Endothelial cell (in vitro differentiated cells): Measurements from ENCODE around the gene ITGA2. TPM values are rescaled to one million over a fixed set of nuclear protein-coding genes. Genes with fewer than 3 reads are reported as not detected.
"Not testable (repeated sequence)": the region's sequence is repeated elsewhere in the genome, so short reads cannot be mapped to it uniquely, and the experiment has no call there.

ENCODE experiments used
- DNase-seq: peaks from one replicate; pipeline ENCODE4 v3.0.0; 2021; ENCODE audit warnings: low spot score
- H3K27ac Mint-ChIP-seq: one replicate; pipeline ENCODE4 v1.8.0; 2021; ENCODE audit warnings: mixed read lengths, inconsistent platforms; ENCODE audit not compliant: unreplicated experiment
- H3K27me3 Mint-ChIP-seq: one replicate; pipeline ENCODE4 v1.8.0; 2021; ENCODE audit warnings: mild to moderate bottlenecking, moderate library complexity, mixed read lengths, inconsistent platforms; ENCODE audit not compliant: unreplicated experiment
- H3K36me3 Mint-ChIP-seq: one replicate; pipeline ENCODE4 v1.8.0; 2021; ENCODE audit warnings: mild to moderate bottlenecking, low read depth, mixed read lengths, inconsistent platforms; ENCODE audit not compliant: unreplicated experiment
- H3K4me1 Mint-ChIP-seq: one replicate; pipeline ENCODE4 v1.8.0; 2021; ENCODE audit warnings: mild to moderate bottlenecking, mixed read lengths, inconsistent platforms; ENCODE audit not compliant: unreplicated experiment
- H3K4me3 Mint-ChIP-seq: one replicate; pipeline ENCODE4 v1.8.0; 2021; ENCODE audit warnings: mild to moderate bottlenecking, mixed read lengths, inconsistent platforms; ENCODE audit not compliant: unreplicated experiment
- H3K9me3 Mint-ChIP-seq: one replicate; pipeline ENCODE4 v1.8.0; 2021; ENCODE audit warnings: mixed read lengths, inconsistent platforms; ENCODE audit not compliant: unreplicated experiment
- total RNA-seq: library from RNA; stranded (reverse); fragmentation: NEBNext Ultra II Directional; extraction: Animal tissue kit (Norgen Biotek cat#: 25700); gene quantifications from one replicate; pipeline ENCODE4 v1.2.1, GENCODE V29; 2021; ENCODE audit not compliant: unreplicated experiment
- TF ChIP-seq, protein P1 (sequence below): fragments of 200-600 bp; sonication (generic); IDR thresholded peaks from one replicate; pipeline ENCODE4 v1.5.0; 2021; ENCODE audit warnings: antibody characterized with exemption; ENCODE audit not compliant: unreplicated experiment

Gene ITGA2
- total RNA-seq, 1 donor from 2014 or later = 15.1 TPM

DNA sequence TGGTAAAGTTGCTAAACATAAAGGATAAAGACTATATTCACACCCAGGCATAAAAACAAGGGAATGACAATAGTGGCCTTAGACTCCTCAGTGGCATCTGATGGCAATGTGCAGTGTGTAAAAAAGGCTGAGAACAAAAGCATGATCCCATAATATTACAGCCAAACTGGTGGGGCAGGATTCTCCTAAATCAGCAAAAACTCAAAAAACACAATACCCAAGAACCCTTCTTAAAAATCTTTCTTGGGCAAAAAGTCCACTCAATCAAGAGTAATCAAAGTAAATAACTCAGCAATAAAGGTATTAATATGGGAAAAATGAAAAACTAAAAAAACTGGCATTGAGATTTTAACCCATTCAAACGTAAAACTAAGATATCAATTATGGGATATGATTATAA is 122.0 kb downstream of the ITGA2 start:
- TF ChIP-seq, protein P1, sequence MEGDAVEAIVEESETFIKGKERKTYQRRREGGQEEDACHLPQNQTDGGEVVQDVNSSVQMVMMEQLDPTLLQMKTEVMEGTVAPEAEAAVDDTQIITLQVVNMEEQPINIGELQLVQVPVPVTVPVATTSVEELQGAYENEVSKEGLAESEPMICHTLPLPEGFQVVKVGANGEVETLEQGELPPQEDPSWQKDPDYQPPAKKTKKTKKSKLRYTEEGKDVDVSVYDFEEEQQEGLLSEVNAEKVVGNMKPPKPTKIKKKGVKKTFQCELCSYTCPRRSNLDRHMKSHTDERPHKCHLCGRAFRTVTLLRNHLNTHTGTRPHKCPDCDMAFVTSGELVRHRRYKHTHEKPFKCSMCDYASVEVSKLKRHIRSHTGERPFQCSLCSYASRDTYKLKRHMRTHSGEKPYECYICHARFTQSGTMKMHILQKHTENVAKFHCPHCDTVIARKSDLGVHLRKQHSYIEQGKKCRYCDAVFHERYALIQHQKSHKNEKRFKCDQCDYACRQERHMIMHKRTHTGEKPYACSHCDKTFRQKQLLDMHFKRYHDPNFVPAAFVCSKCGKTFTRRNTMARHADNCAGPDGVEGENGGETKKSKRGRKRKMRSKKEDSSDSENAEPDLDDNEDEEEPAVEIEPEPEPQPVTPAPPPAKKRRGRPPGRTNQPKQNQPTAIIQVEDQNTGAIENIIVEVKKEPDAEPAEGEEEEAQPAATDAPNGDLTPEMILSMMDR = no peak
- H3K27ac Mint-ChIP-seq = no peak overlapping the region
- H3K9me3 Mint-ChIP-seq = no peaks in the 10 kb centered on the region
- no peaks in the 10 kb centered on the region for H3K27me3 Mint-ChIP-seq
- H3K4me3 Mint-ChIP-seq = no peak overlapping the region
- H3K4me1 Mint-ChIP-seq = peaks cover 6% of the 10 kb centered on the region
- DNase-seq = no peak
- no peaks in the 10 kb centered on the region for H3K36me3 Mint-ChIP-seq

DNA sequence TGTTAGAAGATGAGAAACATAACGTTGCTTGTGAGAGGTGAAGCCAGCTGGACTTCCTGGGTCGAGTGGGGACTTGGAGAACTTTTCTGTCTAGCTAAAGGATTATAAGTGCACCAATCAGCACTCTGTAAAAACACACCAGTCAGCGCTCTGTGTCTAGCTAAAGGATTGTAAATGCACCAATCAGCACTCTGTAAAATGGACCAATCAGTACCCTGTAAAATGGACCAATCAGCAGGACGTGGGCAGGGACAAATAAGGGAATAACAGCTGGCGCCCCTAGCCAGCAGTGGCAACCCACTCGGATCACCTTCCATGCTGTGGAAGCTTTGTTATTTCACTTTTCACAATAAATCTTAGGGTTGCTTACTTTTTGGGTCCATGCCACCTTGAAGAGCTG is 123.2 kb downstream of the ITGA2 start:
- not testable (repeated sequence) for DNase-seq, H3K27me3 Mint-ChIP-seq, H3K4me1 Mint-ChIP-seq, H3K27ac Mint-ChIP-seq, H3K9me3 Mint-ChIP-seq, H3K4me3 Mint-ChIP-seq, H3K36me3 Mint-ChIP-seq

DNA sequence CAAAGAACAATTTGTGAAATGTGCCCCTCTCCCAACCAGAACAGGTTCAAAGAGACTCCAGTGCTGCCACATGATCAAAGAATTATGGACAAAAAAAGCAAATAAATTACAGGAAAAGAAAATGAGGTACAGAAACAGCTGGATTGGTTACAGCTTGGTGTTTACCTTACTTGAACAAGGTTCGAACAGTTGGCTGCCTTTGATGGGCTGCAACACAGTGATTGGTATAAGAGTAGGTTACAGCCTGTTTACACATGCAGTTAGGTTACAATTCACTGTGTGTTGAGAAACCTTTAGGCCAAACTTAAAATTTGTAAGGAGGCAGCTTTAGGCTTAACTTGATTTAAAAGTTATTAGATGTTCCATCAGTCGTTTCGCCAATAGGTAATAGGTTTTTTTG is 123.8 kb downstream of the ITGA2 start:
- no peak overlapping the region for H3K27ac Mint-ChIP-seq
- no peak overlapping the region for H3K4me3 Mint-ChIP-seq
- no peak for DNase-seq
- TF ChIP-seq, protein P1 = no peak
- no peaks in the 10 kb centered on the region for H3K27me3 Mint-ChIP-seq
- peaks cover 6% of the 10 kb centered on the region for H3K4me1 Mint-ChIP-seq
- H3K9me3 Mint-ChIP-seq = no peaks in the 10 kb centered on the region
- no peaks in the 10 kb centered on the region for H3K36me3 Mint-ChIP-seq

DNA sequence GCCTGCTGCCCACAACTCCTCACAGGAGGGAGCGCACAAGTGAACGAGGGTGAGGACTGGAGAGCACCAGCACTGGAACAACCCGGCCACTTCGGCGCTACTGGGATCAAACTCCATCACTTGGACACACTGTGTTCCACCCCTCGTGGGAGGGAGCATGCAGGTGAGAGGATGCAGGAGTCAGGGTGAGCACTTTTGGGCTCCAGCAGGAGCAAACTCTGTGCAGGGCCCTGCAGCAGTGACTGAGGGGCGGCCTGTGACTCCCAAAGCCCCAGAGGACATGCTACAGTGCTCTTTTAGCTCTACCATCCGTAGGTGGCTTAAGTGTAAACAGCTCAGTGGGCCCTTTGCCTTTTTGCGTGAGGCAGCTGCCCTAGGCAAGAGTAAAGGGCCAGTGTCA is 124.8 kb downstream of the ITGA2 start:
- H3K36me3 Mint-ChIP-seq = no peaks in the 10 kb centered on the region
- no peak for DNase-seq
- H3K4me3 Mint-ChIP-seq = no peak overlapping the region
- H3K9me3 Mint-ChIP-seq = no peaks in the 10 kb centered on the region
- peaks cover 7% of the 10 kb centered on the region for H3K4me1 Mint-ChIP-seq
- H3K27ac Mint-ChIP-seq = no peak overlapping the region
- TF ChIP-seq, protein P1 = no peak
- no peaks in the 10 kb centered on the region for H3K27me3 Mint-ChIP-seq

DNA sequence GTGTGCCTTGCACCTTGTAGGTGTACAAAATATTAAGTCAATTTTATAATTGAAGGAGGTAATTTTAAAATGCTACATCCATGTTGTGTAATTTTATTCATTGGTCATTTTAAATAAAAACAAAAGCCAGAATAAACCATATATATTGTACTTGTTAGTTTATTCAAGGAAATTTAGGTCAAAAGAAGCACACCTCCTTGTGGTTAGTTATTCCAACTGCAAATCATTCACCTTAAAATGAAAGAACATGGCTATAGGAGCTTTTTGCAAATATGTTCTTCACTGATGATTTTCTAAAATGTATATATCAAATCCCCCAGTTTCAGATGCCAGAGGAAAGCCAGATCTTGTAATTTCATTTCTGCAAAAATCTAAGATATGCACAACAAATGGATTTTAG is 125.8 kb downstream of the ITGA2 start:
- peaks cover 4% of the 10 kb centered on the region for H3K4me1 Mint-ChIP-seq
- TF ChIP-seq, protein P1 = peak; percentile 47
- H3K27ac Mint-ChIP-seq = no peak overlapping the region
- no peaks in the 10 kb centered on the region for H3K9me3 Mint-ChIP-seq
- no peak for DNase-seq
- peaks cover 1% of the 10 kb centered on the region for H3K27me3 Mint-ChIP-seq
- no peaks in the 10 kb centered on the region for H3K36me3 Mint-ChIP-seq
- H3K4me3 Mint-ChIP-seq = no peak overlapping the region

DNA sequence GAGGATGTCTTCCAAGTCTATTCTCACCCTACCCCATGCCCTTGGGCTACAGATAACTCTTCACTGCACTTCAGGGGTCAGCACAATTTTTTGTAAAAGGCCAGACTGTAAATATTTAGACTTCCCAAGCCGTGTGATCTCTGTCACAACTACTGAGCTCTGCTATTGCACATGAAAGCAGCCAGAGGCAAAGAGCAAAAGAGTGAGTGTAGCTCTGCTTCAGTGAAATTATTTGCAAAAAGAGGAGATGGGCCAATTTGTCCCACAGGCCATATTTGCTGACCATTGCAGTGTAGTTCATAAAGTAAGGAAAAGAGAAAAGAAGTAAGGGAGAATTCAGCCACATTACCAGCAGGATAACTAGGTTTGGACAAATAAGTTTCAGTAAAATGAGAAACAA is 127.4 kb downstream of the ITGA2 start:
- H3K4me3 Mint-ChIP-seq = no peak overlapping the region
- DNase-seq = no peak
- peaks cover 1% of the 10 kb centered on the region for H3K27me3 Mint-ChIP-seq
- peaks cover 3% of the 10 kb centered on the region for H3K4me1 Mint-ChIP-seq
- no peak overlapping the region for H3K27ac Mint-ChIP-seq
- TF ChIP-seq, protein P1 = no peak
- no peaks in the 10 kb centered on the region for H3K36me3 Mint-ChIP-seq
- H3K9me3 Mint-ChIP-seq = no peaks in the 10 kb centered on the region
